ENCODE results near the gene WDR86.

WDR86 gene

GRCh38 chr7:151411551-151411950 is 1.7 kb upstream of the WDR86 start:
- no peak overlapping the region for H3K4me3 ChIP-seq (ENCODE audit: low read depth, low read length)
- no peak for DNase-seq (ENCODE audit: low read depth)

DNA sequence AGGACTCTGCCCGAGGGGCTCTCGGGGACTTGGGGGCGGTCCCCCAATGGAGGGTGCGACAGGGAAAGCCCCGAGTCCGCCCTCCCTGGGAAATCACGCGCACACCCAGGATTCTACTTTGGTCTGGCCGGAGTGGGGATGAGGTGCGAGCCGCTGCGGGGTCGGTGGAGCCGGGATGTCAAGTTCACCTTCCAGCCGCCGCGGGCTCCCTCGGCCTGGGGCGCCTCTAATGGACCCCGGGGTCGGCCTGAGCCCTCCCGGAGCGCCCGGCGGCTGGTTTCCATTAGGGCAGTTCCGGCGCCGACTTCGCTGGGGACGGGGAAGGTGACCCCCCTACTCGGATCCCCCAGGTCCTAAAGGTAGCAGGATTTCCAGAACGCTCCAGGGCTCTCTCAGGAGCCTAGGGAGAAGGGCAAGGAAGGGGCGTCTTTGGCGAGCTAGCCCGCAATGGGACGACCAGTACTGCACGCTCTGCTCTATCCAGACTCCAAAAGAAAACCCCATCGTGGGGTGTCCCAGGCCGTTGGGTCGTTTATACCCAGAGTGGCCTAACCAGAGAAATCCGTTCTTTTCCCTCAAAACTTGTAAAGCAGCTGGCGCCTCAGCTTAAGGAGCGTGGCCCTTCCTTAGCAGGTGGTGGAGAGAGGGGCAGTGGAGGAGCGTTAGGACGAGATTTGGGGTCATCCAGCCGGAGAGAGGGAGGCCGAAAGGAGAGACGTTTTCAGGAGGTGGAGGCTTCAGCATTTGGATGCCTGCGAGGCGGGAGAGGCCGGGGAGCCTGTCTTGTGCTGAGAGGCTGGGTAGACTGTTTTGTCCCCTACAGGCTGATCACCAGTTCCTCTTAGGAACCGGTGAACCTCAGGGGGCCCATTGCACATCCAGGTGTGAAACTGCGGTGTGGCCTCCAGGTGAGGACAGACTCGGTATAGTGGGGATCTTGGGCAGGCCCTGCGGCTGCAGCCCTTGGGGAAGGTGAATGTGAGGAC is 860 bp upstream of the WDR86 start:
- H3K4me3 ChIP-seq (ENCODE audit: low read depth, low read length) = peak overlapping the region; percentile 40
- DNase-seq (ENCODE audit: low read depth) = no peak

- no peak overlapping the region for H3K4me3 ChIP-seq (ENCODE audit: low read depth, low read length)
- DNase-seq (ENCODE audit: low read depth) = no peak
Observed at GRCh38 chr7:151408839-151409666, 785 bp downstream of the WDR86 start.

DNA sequence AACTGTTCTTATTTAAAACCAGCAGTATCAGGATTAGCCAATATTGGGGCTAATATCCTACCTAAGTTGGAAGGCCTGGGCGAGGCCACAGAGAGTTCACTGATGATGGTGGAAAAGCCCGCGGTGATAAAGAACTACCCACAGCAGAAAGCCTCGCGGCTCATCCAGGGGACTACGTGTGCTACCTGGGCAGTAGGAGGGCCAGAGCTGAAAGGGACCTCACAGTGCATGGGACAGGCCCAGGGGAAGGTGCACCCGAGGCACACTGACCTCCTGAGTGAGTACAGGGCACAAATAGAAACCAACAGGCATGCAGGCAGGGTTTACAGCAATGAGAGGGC is 1.4 kb downstream of the WDR86 start:
- no peak for DNase-seq (ENCODE audit: low read depth)
- no peak overlapping the region for H3K4me3 ChIP-seq (ENCODE audit: low read depth, low read length)

DNA sequence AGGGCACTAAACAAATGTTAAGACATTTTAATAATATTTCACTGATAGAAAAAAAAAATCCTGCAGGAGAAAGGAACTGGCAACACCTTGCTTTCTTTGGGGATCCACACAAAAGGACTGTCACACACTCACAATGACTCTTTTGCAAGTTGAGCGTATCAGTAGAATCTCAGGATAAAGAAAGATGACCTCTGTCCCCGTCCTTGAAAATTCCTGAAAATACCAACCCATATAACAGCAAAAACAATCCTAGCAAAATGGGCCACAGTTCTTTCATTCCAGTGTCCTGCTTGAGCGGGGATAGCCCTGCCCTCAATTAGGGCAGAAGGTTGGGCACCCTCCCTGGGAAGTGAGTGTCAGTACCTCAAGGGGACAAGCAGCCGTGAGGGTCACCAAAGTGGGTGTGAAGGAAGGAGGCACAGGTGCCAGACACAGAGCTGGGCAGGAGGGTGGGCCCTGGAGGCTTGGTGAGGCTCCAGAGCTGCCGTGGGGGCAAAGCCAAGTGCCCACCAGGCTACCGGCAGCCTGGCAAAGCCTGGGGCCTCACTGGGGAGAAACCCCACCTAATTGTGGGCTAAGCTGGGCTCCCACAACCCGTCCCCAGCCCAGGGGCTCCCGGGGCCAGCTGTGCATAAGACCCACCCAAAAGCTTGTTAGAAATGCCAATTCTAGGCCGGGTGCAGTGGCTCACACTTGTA is 2.8 kb downstream of the WDR86 start:
- no peak for DNase-seq (ENCODE audit: low read depth)
- no peak overlapping the region for H3K4me3 ChIP-seq (ENCODE audit: low read depth, low read length)

DNA sequence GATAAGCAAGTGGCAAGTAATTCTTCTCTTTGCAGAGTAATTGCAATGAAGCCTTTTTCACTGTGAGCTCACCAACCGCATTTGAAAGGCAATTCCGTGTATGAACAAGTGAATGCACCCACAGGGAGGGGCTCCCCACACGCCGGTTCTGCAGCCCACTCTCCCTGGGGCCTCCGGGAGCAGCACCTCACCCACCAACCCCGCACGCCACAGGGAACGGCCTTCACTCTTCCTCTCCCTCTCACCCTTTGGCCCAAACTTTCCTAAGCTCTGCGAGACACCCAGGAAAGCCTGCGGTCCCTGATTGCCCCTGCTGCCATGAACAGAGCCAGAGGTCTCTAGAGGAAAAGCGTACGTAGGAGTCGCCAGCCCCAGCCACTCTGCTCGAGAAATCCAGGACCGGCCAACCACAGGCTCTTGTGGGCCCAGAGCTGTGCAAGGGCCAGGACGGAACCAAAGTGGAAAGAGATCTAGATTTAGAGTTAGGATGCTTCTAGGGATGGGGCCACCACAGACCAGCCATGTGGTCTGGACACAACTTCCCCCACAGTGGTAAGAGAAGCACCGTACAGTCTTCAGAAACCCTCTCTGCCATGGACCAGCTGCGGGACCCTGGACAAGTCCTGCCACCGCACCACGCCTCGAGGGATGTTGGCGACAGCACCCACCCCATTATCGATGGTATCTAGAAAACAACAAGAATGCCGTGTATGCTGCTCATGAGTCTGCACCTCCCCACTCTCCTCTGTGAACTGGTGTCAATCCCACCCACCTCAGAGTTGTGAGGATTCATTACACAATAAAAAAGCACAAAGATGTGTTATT is 3.6 kb downstream of the WDR86 start:
- no peak for DNase-seq (ENCODE audit: low read depth)
- no peak overlapping the region for H3K4me3 ChIP-seq (ENCODE audit: low read depth, low read length)

- no peak overlapping the region for H3K4me3 ChIP-seq (ENCODE audit: low read depth, low read length)
- no peak for DNase-seq (ENCODE audit: low read depth)
Observed at GRCh38 chr7:151405588-151405987, 4.2 kb downstream of the WDR86 start.

- DNase-seq (ENCODE audit: low read depth) = no peak
- H3K4me3 ChIP-seq (ENCODE audit: low read depth, low read length) = no peak overlapping the region
Observed at GRCh38 chr7:151405056-151405455, 4.8 kb downstream of the WDR86 start.

GRCh38 chr7:151404216-151405011 is 5.4 kb downstream of the WDR86 start:
- DNase-seq (ENCODE audit: low read depth) = no peak
- no peak overlapping the region for H3K4me3 ChIP-seq (ENCODE audit: low read depth, low read length)

DNA sequence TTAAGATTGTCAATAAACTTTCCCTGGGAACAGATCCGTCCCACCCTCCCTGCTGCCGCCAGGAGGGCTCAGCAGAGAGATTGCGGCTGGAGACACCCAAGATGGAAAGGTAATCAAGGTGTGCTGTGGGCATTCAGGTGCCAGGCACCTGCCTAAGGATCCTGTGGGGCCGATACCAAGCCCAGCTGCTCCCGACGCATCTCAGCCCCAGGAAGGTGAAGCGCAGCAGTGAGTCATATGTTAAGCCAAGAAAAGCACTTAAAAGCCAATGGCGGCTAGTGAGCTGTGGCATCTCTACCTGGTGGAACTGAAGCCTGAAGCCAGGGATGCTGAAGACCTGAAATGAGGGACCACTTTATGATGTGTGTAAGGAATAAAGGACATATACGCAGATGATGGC is 6.1 kb downstream of the WDR86 start:
- no peak for DNase-seq (ENCODE audit: low read depth)
- H3K4me3 ChIP-seq (ENCODE audit: low read depth, low read length) = no peak overlapping the region

DNA sequence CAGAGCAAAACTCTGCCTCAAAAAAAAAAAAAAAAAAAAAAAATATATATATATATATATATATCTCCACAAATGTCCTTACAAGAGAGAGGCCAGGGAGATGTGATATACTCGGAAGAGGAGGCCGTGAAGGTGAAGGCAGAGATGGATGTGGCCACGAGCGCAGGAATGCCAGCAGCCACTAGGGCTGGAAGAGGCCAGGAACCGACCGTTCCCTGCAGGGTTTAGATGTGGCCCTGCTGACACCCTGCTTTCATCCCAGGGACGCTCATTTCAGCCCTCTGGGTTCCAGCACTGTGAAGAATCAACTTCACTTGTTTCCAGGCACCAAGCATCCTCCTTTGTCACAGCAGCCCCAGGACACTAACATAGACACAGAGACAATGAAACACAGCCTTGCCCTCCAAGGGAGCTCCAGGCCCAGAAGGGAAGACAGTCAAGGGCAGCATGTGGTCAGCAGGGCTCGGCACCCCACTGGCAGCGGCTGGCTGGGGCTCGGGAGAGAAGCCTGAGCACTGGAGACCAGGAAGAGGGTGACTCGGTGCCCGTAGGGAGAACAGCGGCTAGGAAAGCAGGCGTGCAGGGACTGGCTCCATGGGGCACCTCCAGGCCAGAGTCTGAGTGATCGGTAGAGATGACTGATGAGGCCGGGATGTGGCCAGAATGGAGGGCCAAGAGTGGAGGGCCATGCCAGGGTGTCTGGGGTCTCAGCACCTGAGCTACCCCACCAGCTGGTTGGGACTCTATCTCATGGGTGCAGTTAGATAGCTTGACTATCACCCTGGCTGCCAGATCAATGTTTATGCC is 7.6 kb downstream of the WDR86 start:
- no peak for DNase-seq (ENCODE audit: low read depth)
- H3K4me3 ChIP-seq (ENCODE audit: low read depth, low read length) = no peak overlapping the region

GRCh38 chr7:151400626-151401315 is 9.1 kb downstream of the WDR86 start:
- H3K4me3 ChIP-seq (ENCODE audit: low read depth, low read length) = no peak overlapping the region
- DNase-seq (ENCODE audit: low read depth) = no peak

DNA sequence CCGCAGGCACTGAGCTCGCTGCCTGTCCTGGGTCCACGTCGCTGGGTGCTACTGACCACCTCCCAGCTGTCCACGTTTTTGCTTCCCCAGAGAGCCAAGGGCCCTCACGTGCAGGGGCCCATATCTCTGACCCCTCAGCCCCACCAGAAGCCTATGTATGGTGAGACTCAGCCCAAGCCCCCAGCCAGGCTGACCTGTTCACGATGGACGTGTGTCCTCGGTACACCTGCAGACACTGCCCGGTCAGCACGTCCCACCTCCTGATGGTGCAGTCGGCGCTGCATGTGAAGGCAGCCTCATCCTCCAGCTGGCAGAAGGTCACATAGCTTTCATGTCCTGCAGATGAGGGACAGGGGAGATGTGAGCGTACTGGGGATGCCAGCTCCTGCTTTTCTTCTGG is 9.9 kb downstream of the WDR86 start:
- DNase-seq (ENCODE audit: low read depth) = no peak
- no peak overlapping the region for H3K4me3 ChIP-seq (ENCODE audit: low read depth, low read length)

DNA sequence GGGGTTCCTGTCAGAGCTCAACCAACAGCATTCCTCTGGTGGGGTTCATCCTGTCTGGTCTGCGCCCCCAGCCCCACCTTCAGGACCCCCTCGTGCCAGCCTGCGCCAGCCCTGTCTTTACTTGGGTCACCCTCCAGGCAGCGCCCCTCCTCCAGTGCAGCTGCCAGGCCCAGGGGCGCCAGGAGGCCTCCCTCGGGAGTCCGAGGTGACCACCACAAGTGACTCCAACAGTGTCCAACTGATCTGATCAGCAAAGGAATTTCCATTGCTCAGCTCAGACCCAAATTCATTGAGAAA is 10.6 kb downstream of the WDR86 start:
- no peak for DNase-seq (ENCODE audit: low read depth)
- no peak overlapping the region for H3K4me3 ChIP-seq (ENCODE audit: low read depth, low read length)

- no peak for DNase-seq (ENCODE audit: low read depth)
- H3K4me3 ChIP-seq (ENCODE audit: low read depth, low read length) = no peak overlapping the region
Observed at GRCh38 chr7:151398446-151399304, 11.2 kb downstream of the WDR86 start.

DNA sequence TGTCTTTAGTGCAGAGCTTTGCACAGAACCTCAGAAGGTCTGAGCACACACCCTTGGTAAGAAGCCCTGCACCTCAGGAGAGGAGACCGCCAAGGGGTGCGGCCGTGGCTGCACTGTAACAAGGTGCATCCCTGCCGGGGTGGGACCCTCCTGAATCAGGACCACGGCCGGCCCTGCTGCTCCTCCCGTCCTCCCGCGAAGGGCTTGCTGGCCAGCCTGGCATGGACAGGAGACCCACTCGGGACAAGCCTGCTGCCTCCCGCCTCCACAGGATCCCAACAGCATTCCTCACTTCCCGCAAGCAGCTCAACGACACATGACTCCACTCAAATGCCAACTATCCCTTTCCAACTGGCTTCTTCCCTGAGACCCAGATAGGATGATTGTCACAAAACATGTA is 12.8 kb downstream of the WDR86 start:
- H3K4me3 ChIP-seq (ENCODE audit: low read depth, low read length) = no peak overlapping the region
- no peak for DNase-seq (ENCODE audit: low read depth)
